GM12865 (cell line): ENCODE results near the gene IGFBP7.

Experiments
- DNase-seq: peaks from one replicate; pipeline ENCODE4 v3.0.0; 2010; ENCODE audit warnings: low read depth
- H3K4me3 ChIP-seq: 2 replicates; pipeline ENCODE4 v1.5.1; 2011; ENCODE audit warnings: mild to moderate bottlenecking, low read depth, low read length, control low read depth
- CTCF ChIP-seq: IDR thresholded peaks from 2 replicates; pipeline ENCODE4 v1.5.1; 2011; ENCODE audit warnings: low read length, control low read depth, low read depth, inconsistent platforms; ENCODE audit not compliant: insufficient read depth; ENCODE audit errors: missing control alignments

IGFBP7 gene

GRCh38 chr4:57044996-57045395, 65.2 kb downstream of the IGFBP7 start:
- no peak for DNase-seq
- no peak overlapping the region for H3K4me3 ChIP-seq
- no peak for TF ChIP-seq CTCF

- no peak for DNase-seq
- TF ChIP-seq CTCF, result no peak
- no peak overlapping the region for H3K4me3 ChIP-seq
Measured at GRCh38 chr4:57044279-57044678, 65.9 kb downstream of the IGFBP7 start.

DNA sequence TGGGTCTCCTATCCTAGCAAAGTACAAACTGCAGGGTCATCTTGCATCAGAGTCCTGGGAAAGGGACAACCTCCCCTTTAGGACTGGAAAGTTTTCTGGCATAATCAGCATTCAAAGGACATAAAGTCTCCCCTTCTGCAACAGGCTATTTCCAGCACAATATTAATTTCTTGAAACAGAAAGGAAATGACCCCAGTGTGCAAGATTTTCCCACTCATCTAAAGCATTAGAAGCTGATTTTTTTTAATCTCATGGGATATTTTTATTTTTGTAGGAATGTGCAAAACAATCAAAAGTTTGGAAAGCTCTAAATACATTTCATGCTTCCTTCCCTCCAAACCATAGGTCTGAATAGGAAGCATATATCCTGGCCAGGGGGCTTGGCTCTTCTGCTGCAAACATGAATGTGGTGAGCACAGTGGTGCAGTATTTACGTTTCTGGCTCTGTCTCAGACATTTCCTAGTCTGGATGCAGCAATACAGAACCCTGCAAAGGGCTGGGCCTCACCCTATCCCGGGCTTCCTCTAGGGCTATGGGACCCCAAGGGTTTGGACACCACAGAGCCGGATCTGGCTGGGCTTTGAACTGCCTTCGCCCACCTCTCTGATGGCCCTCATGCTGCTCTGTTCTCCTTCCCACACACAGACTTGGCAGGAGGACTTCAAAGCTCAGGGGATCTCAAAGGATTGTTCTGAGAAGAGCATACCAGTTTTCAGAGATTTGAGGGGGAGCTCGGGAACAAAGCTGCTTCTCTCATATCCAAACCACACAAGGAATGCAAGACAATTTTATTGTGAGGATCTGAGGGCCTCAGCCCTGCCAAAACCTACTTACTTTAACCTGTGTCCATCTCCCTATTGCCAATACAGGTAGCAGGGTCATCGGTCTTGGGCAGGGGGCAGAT, 66.6 kb downstream of the IGFBP7 start:
- no peak for TF ChIP-seq CTCF
- DNase-seq, result no peak
- no peak overlapping the region for H3K4me3 ChIP-seq

DNA sequence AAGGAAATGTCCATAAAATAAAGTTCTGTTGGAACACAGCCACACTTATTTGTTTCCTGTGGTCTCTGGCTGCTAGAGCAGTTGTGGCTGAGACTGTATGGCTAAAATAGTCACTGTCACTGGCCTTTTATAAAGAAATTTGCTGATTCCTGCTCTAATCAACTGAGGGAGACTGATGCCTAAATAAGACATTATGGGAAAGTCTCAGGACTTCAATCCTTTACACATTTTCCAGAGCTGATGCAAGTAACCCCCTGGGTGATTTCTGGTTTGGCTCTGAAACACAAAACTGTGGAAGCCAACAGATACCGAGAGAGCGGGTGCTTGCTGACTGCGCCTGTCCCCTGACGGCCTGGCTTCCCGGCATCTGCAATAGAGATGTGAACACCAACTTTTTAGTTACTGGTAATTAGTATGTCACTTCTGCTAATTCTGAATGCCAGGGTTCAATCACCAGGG, 67.4 kb downstream of the IGFBP7 start:
- no peak for TF ChIP-seq CTCF
- no peak for DNase-seq

GRCh38 chr4:57041020-57041419, 69.2 kb downstream of the IGFBP7 start:
- TF ChIP-seq CTCF, result no peak
- DNase-seq, result no peak
- H3K4me3 ChIP-seq, result no peak overlapping the region

More for the DNA sequence above, 67.4 kb downstream of the IGFBP7 start:
- H3K4me3 ChIP-seq, result no peak overlapping the region

DNA sequence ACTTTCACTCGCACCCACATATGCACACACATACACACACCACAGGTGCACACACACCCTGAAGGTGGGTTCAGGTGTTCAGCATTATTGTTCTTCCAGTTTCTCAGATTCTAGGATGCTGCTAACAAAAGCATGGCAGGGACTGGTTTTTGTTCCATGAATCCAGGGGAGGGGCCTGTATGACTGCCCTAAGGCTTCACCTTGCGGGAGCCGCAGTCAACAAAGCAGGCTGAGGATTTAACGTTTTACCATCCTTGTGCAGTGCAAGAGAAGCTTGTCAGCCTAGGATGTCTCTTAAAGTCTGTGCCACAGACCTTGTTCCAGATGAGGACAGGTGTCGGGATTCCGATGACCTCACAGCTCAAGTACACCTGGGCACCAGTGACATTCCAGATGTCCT, 69.7 kb downstream of the IGFBP7 start:
- DNase-seq, result no peak
- H3K4me3 ChIP-seq, result no peak overlapping the region
- TF ChIP-seq CTCF, result no peak

- no peak for TF ChIP-seq CTCF
- H3K4me3 ChIP-seq, result no peak overlapping the region
- no peak for DNase-seq
Measured at GRCh38 chr4:57039345-57039744, 70.8 kb downstream of the IGFBP7 start.
